Panc1 (cell line): Measurements from ENCODE around the gene WFDC8. TPM values are rescaled to one million over a fixed set of nuclear protein-coding genes. Genes with fewer than 3 reads are reported as not detected.

Experiments used
- ATAC-seq: fragments of 200-7000 bp; cut with Tn5 transposase; 2 replicates; pipeline ENCODE4 v1.9.1; 2020; ENCODE audit warnings: mild to moderate bottlenecking, moderate library complexity
- BruUV-seq: library from RNA; stranded (reverse); fragments of 400-500 nt; replicated peaks from 2 replicates; lab custom pipeline; 2021; lab: Mats Ljungman, UMichigan
- CTCF ChIA-PET: fragments of 300-600 bp; sonication (Branson Sonifier 250); formaldehyde crosslinking; loops from one replicate; lab custom pipeline; 2022; ENCODE audit warnings: antibody characterized with exemption; lab: Charles Lee
- POLR2A ChIA-PET: fragments of 300-600 bp; sonication (Branson Sonifier 250); formaldehyde crosslinking; loops from one replicate; lab custom pipeline; 2022; ENCODE audit warnings: antibody characterized with exemption; lab: Charles Lee
- DNase-seq: peaks from one replicate; pipeline ENCODE4 v3.0.0-alpha.2; 2010; ENCODE audit warnings: low read depth, low spot score
- H3K27ac ChIP-seq: 2 replicates; pipeline ENCODE4 v1.5.1; 2011; ENCODE audit warnings: mild to moderate bottlenecking, low read length, inconsistent platforms
- H3K27me3 ChIP-seq: fragments of 200-500 bp; sonication (Bioruptor generic); 2 replicates; pipeline ENCODE4 v1.6.0; 2014; ENCODE audit warnings: low read length, inconsistent platforms; ENCODE audit not compliant: control insufficient read depth, insufficient read depth
- H3K36me3 ChIP-seq: fragments of 200-500 bp; sonication (Bioruptor generic); 2 replicates; pipeline ENCODE4 v1.5.1; 2014; ENCODE audit warnings: inconsistent platforms, mild to moderate bottlenecking, low read length, moderate library complexity; ENCODE audit not compliant: control insufficient read depth, insufficient read depth
- H3K4me1 ChIP-seq: 2 replicates; pipeline ENCODE4 v1.5.1; 2011; ENCODE audit warnings: inconsistent platforms, mild to moderate bottlenecking, low read length, moderate library complexity; ENCODE audit not compliant: control insufficient read depth, insufficient read depth
- H3K4me3 ChIP-seq, 2 experiments: 2 replicates each; pipeline ENCODE4 v1.5.1; 2011 to 2012; ENCODE audit warnings: low read depth in 2 of 2, low read length in 2 of 2, mild to moderate bottlenecking in 2 of 2, inconsistent platforms in 1 of 2, moderate library complexity in 1 of 2
- H3K9me3 ChIP-seq: fragments of 200-500 bp; sonication (Bioruptor generic); 2 replicates; pipeline ENCODE4 v1.5.1; 2014; ENCODE audit warnings: low read depth, mild to moderate bottlenecking, inconsistent platforms, low read length, moderate library complexity; ENCODE audit not compliant: control insufficient read depth, insufficient read depth
- CTCF ChIP-seq: fragments of 450-650 bp; IDR thresholded peaks from 2 replicates; pipeline ENCODE4 v1.5.1; 2017; ENCODE audit warnings: mild to moderate bottlenecking
- POLR2AphosphoS5 ChIP-seq: IDR thresholded peaks from 2 replicates; pipeline ENCODE4 v1.6.1; 2012; ENCODE audit warnings: mild to moderate bottlenecking, low read depth, low read length, moderate library complexity
- REST ChIP-seq, 2 experiments: IDR thresholded peaks; 2 replicates each; pipeline ENCODE4 v1.6.1; 2011 to 2012; ENCODE audit warnings: low read depth in 2 of 2, control low read depth in 1 of 2, low read length in 1 of 2, mild to moderate bottlenecking in 1 of 2, moderate library complexity in 1 of 2; ENCODE audit not compliant: insufficient read depth in 1 of 2
- SIN3A ChIP-seq: IDR thresholded peaks from 2 replicates; pipeline ENCODE4 v1.6.1; 2012; ENCODE audit warnings: low read depth, mild to moderate bottlenecking, low read length, moderate library complexity, borderline replicate concordance; ENCODE audit not compliant: insufficient read depth
- TCF7L2 ChIP-seq: IDR thresholded peaks from 2 replicates; pipeline ENCODE4 v1.6.1; 2011; ENCODE audit warnings: mild to moderate bottlenecking, low read depth, low read length, inconsistent platforms
- in situ Hi-C: cut with HindIII; loops from 2 replicates; pipeline ENCODE4 v1.10.0; 2016; ENCODE audit warnings: low sequenced_read_pairs, low pct_unique_long_range_greater_than_20kb
- intact Hi-C: fragments of 100-400 bp; cut with micrococcal nuclease; formaldehyde crosslinking; loops from one replicate; pipeline ENCODE4 v1.10.0; 2022; ENCODE audit not compliant: unreplicated experiment
- total RNA-seq: library from RNA; stranded (reverse); gene quantifications from one replicate; pipeline ENCODE4 v1.2.1, GENCODE V29; 2021; ENCODE audit not compliant: unreplicated experiment

Gene WFDC8
- total RNA-seq, 1 experiment from 2014 or later = not detected

GRCh38 chr20:45555198-45555597 is 23.9 kb downstream of the WFDC8 start:
- Histone ChIP-seq H3K9me3 (no peaks in the 10 kb centered on the region), H3K4me1 (no peaks in the 10 kb centered on the region), H3K4me3 (no peak overlapping the region), H3K36me3 (no peaks in the 10 kb centered on the region), H3K27ac (no peak overlapping the region), H3K27me3 (peaks cover 5% of the 10 kb centered on the region)
- CTCF ChIA-PET = no interaction called here
- no TSS peak for BruUV-seq
- DNase-seq (no peak), ATAC-seq (no peak)
- POLR2A ChIA-PET = no interaction called here
- intact Hi-C loops = no loop called here
- in situ Hi-C loops = no loop called here
- TF ChIP-seq REST (IDR thresholded peaks at IDR 0.05; ENCODE audit: insufficient read depth in 1 of 2, low read depth in 2 of 2, low read length in 1 of 2) (no peak), SIN3A (no peak), CTCF (no peak), TCF7L2 (no peak)

GRCh38 chr20:45552456-45552855 is 26.6 kb downstream of the WFDC8 start:
- H3K27ac ChIP-seq = no peak overlapping the region
- in situ Hi-C loops (no loop called here), intact Hi-C loops (no loop called here)
- no peak for DNase-seq
- no TSS peak for BruUV-seq
- CTCF ChIA-PET = no interaction called here
- no peak for ATAC-seq
- POLR2A ChIA-PET = no interaction called here
- H3K27me3 ChIP-seq = peaks cover 4% of the 10 kb centered on the region; the same call in 1 of the 2 replicates
- no peaks in the 10 kb centered on the region for H3K4me1 ChIP-seq
- no peak overlapping the region for H3K4me3 ChIP-seq
- no peaks in the 10 kb centered on the region for H3K9me3 ChIP-seq
- TF ChIP-seq TCF7L2 = no peak
- no peak for TF ChIP-seq CTCF
- TF ChIP-seq REST (IDR thresholded peaks at IDR 0.05; ENCODE audit: insufficient read depth in 1 of 2, low read depth in 2 of 2, low read length in 1 of 2) = no peak
- TF ChIP-seq SIN3A = no peak
- no peak for TF ChIP-seq POLR2AphosphoS5
- H3K36me3 ChIP-seq = no peaks in the 10 kb centered on the region
